ENCODE results near the gene EMP2.

Gene EMP2, protein sequence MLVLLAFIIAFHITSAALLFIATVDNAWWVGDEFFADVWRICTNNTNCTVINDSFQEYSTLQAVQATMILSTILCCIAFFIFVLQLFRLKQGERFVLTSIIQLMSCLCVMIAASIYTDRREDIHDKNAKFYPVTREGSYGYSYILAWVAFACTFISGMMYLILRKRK

DNA sequence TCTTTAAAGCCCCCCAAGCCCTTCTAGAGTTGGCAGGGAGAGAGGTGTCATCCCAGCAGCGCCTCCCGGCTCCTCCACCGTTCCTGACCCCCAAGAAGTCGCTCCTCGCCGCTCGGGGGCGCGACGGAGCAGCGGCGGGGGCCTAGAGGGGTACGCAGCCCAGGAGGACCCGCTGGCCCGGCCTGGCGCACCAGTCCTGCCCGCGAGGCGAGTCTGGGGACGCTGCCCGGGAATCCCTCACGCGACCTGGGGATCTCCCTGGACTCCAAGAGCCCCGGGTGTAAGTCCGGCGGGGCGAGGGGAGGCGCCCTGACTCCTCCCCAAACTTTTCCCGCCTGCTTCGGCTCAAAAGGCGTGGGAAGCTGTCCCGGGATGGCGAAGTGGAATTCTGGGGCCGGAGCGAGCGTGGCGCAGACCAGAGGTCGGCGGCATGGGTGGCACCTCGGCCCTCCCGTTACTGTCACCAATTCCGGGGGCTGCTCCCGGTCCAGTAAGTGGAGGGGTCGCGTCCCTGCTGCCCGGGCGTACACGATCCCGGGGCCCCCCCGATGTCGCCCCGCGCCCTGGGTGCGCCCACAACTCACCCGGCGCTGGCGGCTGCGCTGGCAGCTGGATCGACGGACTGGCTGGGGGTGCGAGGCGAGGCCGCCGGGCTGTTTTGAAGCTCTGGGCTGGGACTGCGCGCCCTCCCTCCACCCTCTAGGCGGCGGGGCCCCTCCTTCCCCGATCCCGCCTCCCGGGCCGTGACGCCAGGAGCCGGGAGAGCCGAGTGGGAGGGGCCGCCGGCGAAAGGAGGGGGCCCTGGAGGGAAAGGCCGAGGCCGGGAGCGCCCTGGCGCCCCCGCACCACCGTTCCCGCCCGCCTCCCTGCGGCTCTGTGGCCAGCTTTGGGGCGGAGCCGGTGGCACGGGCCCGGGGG lies at the start of gene EMP2:
Gene EMP2 (minus strand): TSS at position 634 of the 918 bp plus-strand sequence. CDS start 32,981 bp downstream, outside the sequence.
- TF ChIP-seq, protein P1, sequence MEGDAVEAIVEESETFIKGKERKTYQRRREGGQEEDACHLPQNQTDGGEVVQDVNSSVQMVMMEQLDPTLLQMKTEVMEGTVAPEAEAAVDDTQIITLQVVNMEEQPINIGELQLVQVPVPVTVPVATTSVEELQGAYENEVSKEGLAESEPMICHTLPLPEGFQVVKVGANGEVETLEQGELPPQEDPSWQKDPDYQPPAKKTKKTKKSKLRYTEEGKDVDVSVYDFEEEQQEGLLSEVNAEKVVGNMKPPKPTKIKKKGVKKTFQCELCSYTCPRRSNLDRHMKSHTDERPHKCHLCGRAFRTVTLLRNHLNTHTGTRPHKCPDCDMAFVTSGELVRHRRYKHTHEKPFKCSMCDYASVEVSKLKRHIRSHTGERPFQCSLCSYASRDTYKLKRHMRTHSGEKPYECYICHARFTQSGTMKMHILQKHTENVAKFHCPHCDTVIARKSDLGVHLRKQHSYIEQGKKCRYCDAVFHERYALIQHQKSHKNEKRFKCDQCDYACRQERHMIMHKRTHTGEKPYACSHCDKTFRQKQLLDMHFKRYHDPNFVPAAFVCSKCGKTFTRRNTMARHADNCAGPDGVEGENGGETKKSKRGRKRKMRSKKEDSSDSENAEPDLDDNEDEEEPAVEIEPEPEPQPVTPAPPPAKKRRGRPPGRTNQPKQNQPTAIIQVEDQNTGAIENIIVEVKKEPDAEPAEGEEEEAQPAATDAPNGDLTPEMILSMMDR (IDR thresholded peaks at IDR 0.05; ENCODE audit: low read depth, low read length), result no peak
- no peak within 1 kb of the TSS for H3K27ac ChIP-seq (ENCODE audit: low read length)
- no peak within 1 kb of the TSS for H3K9ac ChIP-seq (ENCODE audit: low read length)
- H3K4me2 ChIP-seq (ENCODE audit: low read length), result no peak within 1 kb of the TSS
- H3K79me2 ChIP-seq (ENCODE audit: low read length), result no peaks in the 10 kb centered on the region
- no peak within 1 kb of the TSS for H2AFZ ChIP-seq (ENCODE audit: low read depth, low read length)
- no peaks in the 10 kb centered on the region for H4K20me1 ChIP-seq (ENCODE audit: insufficient read depth, low read length)
- H3K4me1 ChIP-seq (ENCODE audit: low read length), result peaks cover 5% of the 10 kb centered on the region; the same call in 1 of the 2 replicates
- H3K4me3 ChIP-seq (ENCODE audit: low read length), result no peak within 1 kb of the TSS
- H3K27me3 ChIP-seq (ENCODE audit: low read depth, low read length), result peaks cover 30% of the 10 kb centered on the region
- H3K36me3 ChIP-seq (replicated peaks; ENCODE audit: low read depth, low read length), result no peaks in the 10 kb centered on the region
- no peaks in the 10 kb centered on the region for H3K9me3 ChIP-seq (ENCODE audit: insufficient read depth, low read length)

DNA sequence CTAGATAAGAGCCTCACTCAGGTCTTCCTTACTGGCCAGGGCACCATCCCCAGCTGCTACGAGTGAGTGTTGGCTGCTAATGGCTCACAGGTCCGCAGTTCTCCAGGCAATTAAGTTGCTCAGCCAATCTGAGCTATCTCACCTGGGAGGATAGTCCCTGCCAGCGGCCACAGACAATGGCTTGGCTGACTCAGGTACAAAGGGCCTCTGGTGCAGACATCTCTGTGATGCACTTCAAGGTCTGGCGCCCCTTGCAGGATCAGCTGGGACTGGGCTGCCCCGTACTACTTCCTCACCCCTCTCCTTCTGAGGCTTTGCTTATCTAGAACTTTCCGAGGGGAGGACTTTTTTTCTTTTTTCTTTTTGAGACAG lies 49.2 kb upstream of the EMP2 start:
- Histone ChIP-seq H3K9me3 (ENCODE audit: insufficient read depth, low read length) (peaks cover under 1% of the 10 kb centered on the region; the same call in 1 of the 2 replicates), H4K20me1 (ENCODE audit: insufficient read depth, low read length) (no peaks in the 10 kb centered on the region), H3K27ac (ENCODE audit: low read length) (no peak overlapping the region), H3K79me2 (ENCODE audit: low read length) (no peaks in the 10 kb centered on the region), H3K4me3 (ENCODE audit: low read length) (no peak overlapping the region), H3K9ac (ENCODE audit: low read length) (no peak overlapping the region), H2AFZ (ENCODE audit: low read depth, low read length) (no peak overlapping the region), H3K4me2 (ENCODE audit: low read length) (no peak overlapping the region), H3K4me1 (ENCODE audit: low read length) (peaks cover 7% of the 10 kb centered on the region), H3K36me3 (replicated peaks; ENCODE audit: low read depth, low read length) (peaks cover 2% of the 10 kb centered on the region), H3K27me3 (ENCODE audit: low read depth, low read length) (0 out of 2 replicates have a peak, but pooled peaks cover 5% of the 10 kb centered on the region)
- TF ChIP-seq, protein P1 (IDR thresholded peaks at IDR 0.05; ENCODE audit: low read depth, low read length), result peak; percentile 17; the same call in 1 of the 2 replicates
- TF ChIP-seq EZH2phosphoT487 (IDR thresholded peaks at IDR 0.05; ENCODE audit: low read depth), result no peak

DNA sequence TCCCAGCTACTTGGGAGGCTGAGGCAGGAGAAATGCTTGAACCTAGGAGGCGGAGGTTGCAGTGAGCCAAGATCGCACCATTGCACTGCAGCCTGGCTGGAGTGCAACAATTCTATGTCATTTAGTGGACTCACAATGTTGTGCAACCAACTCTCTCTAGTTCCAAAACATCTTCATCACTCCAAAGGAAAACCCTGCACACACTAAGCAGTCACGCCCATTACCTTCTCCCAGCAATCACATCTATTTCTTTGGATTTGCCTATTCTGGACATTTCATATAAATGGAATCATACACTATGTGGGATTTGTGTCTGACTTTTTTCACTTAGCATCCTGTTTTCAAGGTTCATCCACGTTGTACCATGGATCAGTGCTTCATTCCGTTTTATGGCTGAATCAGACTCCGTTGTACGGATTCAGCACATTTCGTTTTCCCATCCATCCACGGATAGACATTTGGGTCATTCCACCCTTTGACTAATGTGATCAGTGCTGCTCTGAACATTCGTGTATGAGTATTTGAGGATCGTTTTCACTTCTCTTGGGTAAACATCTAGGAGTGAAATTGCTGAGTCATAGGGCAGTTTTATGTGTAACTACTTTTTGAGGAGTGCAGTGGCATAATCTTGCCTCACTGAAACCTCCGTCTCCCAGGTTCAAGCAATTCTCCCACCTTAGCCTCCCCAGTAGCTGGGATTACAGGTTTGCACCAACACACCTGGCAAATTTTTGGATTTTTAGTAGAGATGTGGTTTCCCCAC lies 45.4 kb upstream of the EMP2 start:
- H3K27me3 ChIP-seq (ENCODE audit: low read depth, low read length), result no peaks in the 10 kb centered on the region
- no peak overlapping the region for H3K4me3 ChIP-seq (ENCODE audit: low read length)
- H3K79me2 ChIP-seq (ENCODE audit: low read length), result no peaks in the 10 kb centered on the region
- peaks cover 7% of the 10 kb centered on the region for H3K4me1 ChIP-seq (ENCODE audit: low read length)
- H3K4me2 ChIP-seq (ENCODE audit: low read length), result peak overlapping the region; percentile 10; the same call in 1 of the 2 replicates
- TF ChIP-seq, protein P1 (IDR thresholded peaks at IDR 0.05; ENCODE audit: low read depth, low read length), result no peak
- no peak for TF ChIP-seq EZH2phosphoT487 (IDR thresholded peaks at IDR 0.05; ENCODE audit: low read depth)
- H3K27ac ChIP-seq (ENCODE audit: low read length), result no peak overlapping the region
- H3K9me3 ChIP-seq (ENCODE audit: insufficient read depth, low read length), result no peaks in the 10 kb centered on the region
- H4K20me1 ChIP-seq (ENCODE audit: insufficient read depth, low read length), result no peaks in the 10 kb centered on the region
- no peak overlapping the region for H2AFZ ChIP-seq (ENCODE audit: low read depth, low read length)
- H3K36me3 ChIP-seq (replicated peaks; ENCODE audit: low read depth, low read length), result no peaks in the 10 kb centered on the region
- no peak overlapping the region for H3K9ac ChIP-seq (ENCODE audit: low read length)

DNA sequence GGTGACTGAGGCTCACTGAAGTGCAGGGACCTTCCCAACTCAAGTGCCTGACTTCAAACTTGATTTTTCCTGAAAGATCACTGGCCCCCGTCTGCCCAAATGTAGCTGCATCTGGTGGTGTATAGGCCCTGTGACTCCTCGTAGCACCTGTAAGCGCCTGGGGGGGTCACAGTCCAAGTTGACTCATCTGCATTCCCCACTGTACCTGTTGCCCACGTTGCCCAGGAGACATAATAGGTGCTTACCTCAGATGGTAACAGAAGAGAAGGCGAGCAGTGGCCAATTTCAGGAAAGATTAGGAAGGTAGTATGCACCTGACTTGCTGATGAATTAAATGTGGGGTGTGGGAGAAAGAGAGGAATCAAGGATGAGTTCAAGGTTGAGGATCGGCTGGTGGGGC lies 44.1 kb upstream of the EMP2 start:
- Histone ChIP-seq H3K79me2 (ENCODE audit: low read length) (no peaks in the 10 kb centered on the region), H3K27me3 (ENCODE audit: low read depth, low read length) (no peaks in the 10 kb centered on the region), H3K4me1 (ENCODE audit: low read length) (peaks cover 7% of the 10 kb centered on the region), H3K9me3 (ENCODE audit: insufficient read depth, low read length) (no peaks in the 10 kb centered on the region), H3K4me3 (ENCODE audit: low read length) (no peak overlapping the region), H3K27ac (ENCODE audit: low read length) (no peak overlapping the region), H3K9ac (ENCODE audit: low read length) (no peak overlapping the region), H3K4me2 (ENCODE audit: low read length) (no peak overlapping the region), H2AFZ (ENCODE audit: low read depth, low read length) (no peak overlapping the region), H3K36me3 (replicated peaks; ENCODE audit: low read depth, low read length) (no peaks in the 10 kb centered on the region), H4K20me1 (ENCODE audit: insufficient read depth, low read length) (no peaks in the 10 kb centered on the region)
- TF ChIP-seq, protein P1 (IDR thresholded peaks at IDR 0.05; ENCODE audit: low read depth, low read length), result no peak
- no peak for TF ChIP-seq EZH2phosphoT487 (IDR thresholded peaks at IDR 0.05; ENCODE audit: low read depth)

Measured in OCI-LY3 (cell line).